GM21447 (cell line): ENCODE measurements around the gene DBR1.

Source experiments
- ATAC-seq: cut with Tn5 transposase; IDR thresholded peaks from one replicate; pipeline ENCODE4 v1.9.1; 2021; ENCODE audit not compliant: unreplicated experiment

DBR1 gene

GRCh38 chr3:138174421-138175131, at the start of gene DBR1:
DBR1 (minus strand) TSS chr3:138174921; CDS start chr3:138174795, 126 bp downstream.
- ATAC-seq: peak; percentile 91

GRCh38 chr3:138222942-138223287, 48.2 kb upstream of the DBR1 start:
- ATAC-seq: no peak

GRCh38 chr3:138222131-138222941, 47.6 kb upstream of the DBR1 start:
- no peak for ATAC-seq

- no peak for ATAC-seq
These were observed 46.1 kb upstream of the DBR1 start for GRCh38 chr3:138220788-138221187.

GRCh38 chr3:138220242-138220641, 45.5 kb upstream of the DBR1 start:
- no peak for ATAC-seq

- ATAC-seq: no peak
These were observed 44.5 kb upstream of the DBR1 start for GRCh38 chr3:138219255-138219654.

GRCh38 chr3:138213398-138214085, 38.8 kb upstream of the DBR1 start:
- no peak for ATAC-seq

- no peak for ATAC-seq
These were observed 35.8 kb upstream of the DBR1 start for GRCh38 chr3:138210528-138210927.

- ATAC-seq: no peak
These were observed 31.5 kb upstream of the DBR1 start for GRCh38 chr3:138206196-138206595.

GRCh38 chr3:138205527-138205926, 30.8 kb upstream of the DBR1 start:
- ATAC-seq: no peak

GRCh38 chr3:138203938-138204337, 29.2 kb upstream of the DBR1 start:
- ATAC-seq: no peak

- no peak for ATAC-seq
These were observed 28.4 kb upstream of the DBR1 start for GRCh38 chr3:138202945-138203701.

GRCh38 chr3:138200424-138200823, 25.7 kb upstream of the DBR1 start:
- ATAC-seq: no peak

- ATAC-seq: peak; percentile 72
These were observed 25.1 kb upstream of the DBR1 start for GRCh38 chr3:138199851-138200250.

GRCh38 chr3:138197524-138197923, 22.8 kb upstream of the DBR1 start:
- no peak for ATAC-seq

- no peak for ATAC-seq
These were observed 22.3 kb upstream of the DBR1 start for GRCh38 chr3:138197058-138197457.

GRCh38 chr3:138196023-138196422, 21.3 kb upstream of the DBR1 start:
- no peak for ATAC-seq

- no peak for ATAC-seq
These were observed 20.8 kb upstream of the DBR1 start for GRCh38 chr3:138195481-138195880.

- ATAC-seq: peak; percentile 12
These were observed 13.5 kb upstream of the DBR1 start for GRCh38 chr3:138188013-138188730.

GRCh38 chr3:138187296-138188012, 12.7 kb upstream of the DBR1 start, which contains the start of gene ARMC8:
ARMC8 (plus strand) TSS chr3:138187301; CDS start chr3:138187555, 254 bp downstream.
- ATAC-seq: peak; percentile 61
